ENCODE results near the gene IP6K3.

IP6K3 gene

DNA sequence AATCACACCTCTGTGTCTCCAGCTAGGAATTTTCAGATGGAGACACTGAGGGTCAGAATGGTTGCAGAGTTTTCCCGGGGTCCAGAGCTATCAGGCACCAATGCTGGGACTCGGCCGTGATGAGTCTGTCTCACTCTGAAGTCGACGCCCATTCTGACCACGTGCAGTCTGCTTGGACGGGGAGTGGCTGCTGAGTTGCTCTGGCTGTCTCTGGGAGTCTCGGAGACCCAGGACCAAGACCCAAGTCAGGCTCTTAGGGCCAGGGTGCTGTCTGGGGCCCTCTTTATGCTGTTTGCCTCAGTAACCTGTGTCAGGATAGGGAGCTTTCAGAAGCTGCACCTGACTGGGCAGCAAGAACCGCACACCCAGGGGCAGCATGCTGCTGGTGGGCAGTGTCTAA is 4.6 kb downstream of the IP6K3 start:
- Mint-ChIP-seq H3K9me3 (no peaks in the 10 kb centered on the region), H3K27ac (no peak overlapping the region), H3K36me3 (no peaks in the 10 kb centered on the region), H3K27me3 (no peaks in the 10 kb centered on the region), H3K4me3 (no peak overlapping the region), H3K4me1 (peaks cover 4% of the 10 kb centered on the region)

- Mint-ChIP-seq H3K9me3 (no peaks in the 10 kb centered on the region), H3K4me1 (peaks cover 4% of the 10 kb centered on the region), H3K27ac (no peak overlapping the region), H3K27me3 (no peaks in the 10 kb centered on the region), H3K36me3 (no peaks in the 10 kb centered on the region), H3K4me3 (no peak overlapping the region)
Measured at GRCh38 chr6:33740794-33741193, 5.9 kb downstream of the IP6K3 start.

- no peak overlapping the region for H3K27ac Mint-ChIP-seq
- H3K4me1 Mint-ChIP-seq, result peaks cover 4% of the 10 kb centered on the region
- no peaks in the 10 kb centered on the region for H3K9me3 Mint-ChIP-seq
- H3K36me3 Mint-ChIP-seq, result no peaks in the 10 kb centered on the region
- no peak overlapping the region for H3K4me3 Mint-ChIP-seq
- H3K27me3 Mint-ChIP-seq, result no peaks in the 10 kb centered on the region
Measured at GRCh38 chr6:33740204-33740608, 6.5 kb downstream of the IP6K3 start.

DNA sequence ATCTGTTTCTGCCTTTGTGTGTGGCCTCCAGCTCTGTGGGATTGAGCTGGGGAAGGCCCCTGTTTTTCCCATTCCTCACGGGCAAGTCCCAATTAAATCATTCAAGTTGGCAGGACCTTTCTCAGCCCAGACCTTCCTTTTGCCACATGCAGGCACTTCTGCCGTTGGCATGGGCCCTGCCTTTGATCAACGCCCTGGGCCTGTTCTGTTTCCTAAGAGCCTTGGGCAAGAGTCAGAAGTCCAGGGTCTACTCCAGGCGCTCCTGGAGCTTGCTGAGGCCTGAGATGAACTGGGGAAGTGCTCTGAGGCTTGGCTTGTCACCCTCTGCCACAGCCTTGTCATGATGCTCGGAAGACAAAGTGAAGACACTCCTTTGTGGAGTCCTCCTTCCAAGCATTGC is 7.1 kb downstream of the IP6K3 start:
- Mint-ChIP-seq H3K27ac (no peak overlapping the region), H3K4me3 (no peak overlapping the region), H3K36me3 (no peaks in the 10 kb centered on the region), H3K9me3 (no peaks in the 10 kb centered on the region), H3K4me1 (peaks cover 4% of the 10 kb centered on the region), H3K27me3 (no peaks in the 10 kb centered on the region)

DNA sequence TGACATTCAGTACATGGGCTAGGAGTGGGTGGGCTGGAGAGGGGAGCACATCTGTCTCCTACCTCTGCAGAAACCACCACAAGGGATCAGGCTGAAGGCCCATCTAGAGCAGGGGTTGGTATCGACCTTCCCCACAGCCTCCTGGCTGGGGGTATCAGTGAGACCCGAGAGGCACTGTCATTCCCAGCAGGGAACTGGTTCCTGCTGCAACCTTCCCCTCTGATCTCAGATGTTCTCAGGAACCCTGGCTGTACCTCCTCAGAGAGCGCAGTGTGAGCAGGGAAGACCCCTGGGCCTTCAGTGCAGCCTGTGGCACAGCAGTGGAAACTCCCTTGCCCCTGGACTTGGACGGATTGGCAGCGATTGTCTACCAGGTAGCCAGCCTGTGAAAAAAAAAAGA is 7.8 kb downstream of the IP6K3 start:
- no peak overlapping the region for H3K4me3 Mint-ChIP-seq
- H3K27ac Mint-ChIP-seq, result no peak overlapping the region
- H3K36me3 Mint-ChIP-seq, result no peaks in the 10 kb centered on the region
- no peaks in the 10 kb centered on the region for H3K4me1 Mint-ChIP-seq
- H3K27me3 Mint-ChIP-seq, result no peaks in the 10 kb centered on the region
- no peaks in the 10 kb centered on the region for H3K9me3 Mint-ChIP-seq

DNA sequence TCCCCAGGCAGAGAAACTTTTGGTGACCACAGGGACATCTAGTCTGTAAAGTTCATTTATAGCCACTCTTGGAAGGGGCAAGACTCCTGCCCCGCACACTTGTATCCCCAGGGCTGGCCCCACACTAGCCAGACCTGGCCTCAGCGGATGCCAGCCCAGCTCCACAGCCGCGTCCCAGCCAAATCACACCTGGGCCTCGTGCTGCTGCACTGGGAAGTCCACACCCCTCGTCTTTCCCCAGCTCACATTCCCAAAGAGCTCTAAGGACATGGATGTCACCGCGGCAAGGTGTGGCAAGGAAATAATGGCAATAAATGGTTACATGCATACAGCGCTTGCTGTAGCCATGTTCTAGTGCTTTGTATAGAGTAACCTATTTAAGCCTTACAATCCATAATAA is 8.6 kb downstream of the IP6K3 start:
- Mint-ChIP-seq H3K27me3 (no peaks in the 10 kb centered on the region), H3K9me3 (no peaks in the 10 kb centered on the region), H3K4me3 (no peak overlapping the region), H3K4me1 (no peaks in the 10 kb centered on the region), H3K36me3 (no peaks in the 10 kb centered on the region), H3K27ac (no peak overlapping the region)

DNA sequence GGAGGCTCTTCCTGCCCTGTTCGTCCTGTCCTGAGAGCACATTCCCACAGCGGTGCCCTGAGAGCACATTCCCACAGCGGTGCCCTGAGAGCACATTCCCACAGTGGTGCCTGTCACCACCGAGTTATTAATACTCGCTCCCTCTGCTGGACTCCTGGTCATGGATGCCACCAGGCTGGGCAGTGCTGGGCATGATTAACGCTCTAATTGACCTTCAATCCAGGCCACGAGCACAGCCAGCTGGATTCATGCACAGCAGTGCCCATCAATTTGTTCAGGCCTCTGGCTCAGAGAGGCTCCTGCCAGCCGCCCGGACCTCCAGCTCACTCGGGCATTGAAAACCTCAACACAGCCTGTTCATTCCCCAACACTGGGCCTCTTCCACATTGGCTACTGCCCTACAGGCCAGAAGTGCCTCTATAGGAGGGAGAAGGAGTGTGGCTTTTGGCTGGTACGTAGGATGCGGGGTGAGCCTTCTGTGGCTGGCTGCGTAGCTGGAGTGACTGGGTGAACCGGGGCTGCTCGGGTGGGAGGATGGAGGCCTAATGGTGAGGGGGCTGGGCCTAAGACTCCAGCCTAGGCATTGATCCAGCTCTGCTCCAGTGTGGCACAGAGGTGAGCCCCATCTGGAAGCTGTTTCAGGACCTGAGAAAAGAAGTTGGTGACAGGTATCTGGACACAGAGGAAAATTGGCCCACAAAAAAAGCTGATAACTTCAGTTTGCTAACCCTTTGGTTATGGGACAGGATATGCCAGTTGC is 9.3 kb downstream of the IP6K3 start:
- Mint-ChIP-seq H3K4me3 (no peak overlapping the region), H3K27ac (no peak overlapping the region), H3K27me3 (no peaks in the 10 kb centered on the region), H3K36me3 (no peaks in the 10 kb centered on the region), H3K9me3 (no peaks in the 10 kb centered on the region), H3K4me1 (no peaks in the 10 kb centered on the region)

DNA sequence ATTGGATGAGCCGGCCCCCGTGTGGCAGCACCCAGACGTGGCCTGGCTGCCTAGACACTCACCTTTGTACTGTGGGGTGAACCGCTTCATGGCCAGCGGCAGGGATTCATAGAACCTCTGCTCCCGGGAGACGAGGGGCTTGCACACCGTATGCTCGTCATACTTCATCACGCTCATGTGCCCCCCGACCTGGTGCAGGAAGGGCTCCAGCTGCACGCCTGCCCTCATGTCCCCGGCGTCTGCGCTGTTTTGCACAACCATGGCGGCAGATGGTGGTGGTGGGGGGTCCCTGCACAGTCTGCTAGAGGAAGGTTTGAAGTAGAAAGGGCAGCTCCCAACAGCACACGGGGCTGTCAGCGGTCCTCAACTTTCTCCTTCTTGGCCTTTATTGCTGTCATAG is 11.5 kb downstream of the IP6K3 start:
- Mint-ChIP-seq H3K27ac (no peak overlapping the region), H3K4me3 (no peak overlapping the region), H3K36me3 (no peaks in the 10 kb centered on the region), H3K27me3 (no peaks in the 10 kb centered on the region), H3K4me1 (no peaks in the 10 kb centered on the region), H3K9me3 (no peaks in the 10 kb centered on the region)

- H3K27ac Mint-ChIP-seq, result no peak overlapping the region
- no peak overlapping the region for H3K4me3 Mint-ChIP-seq
- no peaks in the 10 kb centered on the region for H3K36me3 Mint-ChIP-seq
- H3K4me1 Mint-ChIP-seq, result no peaks in the 10 kb centered on the region
- no peaks in the 10 kb centered on the region for H3K9me3 Mint-ChIP-seq
- H3K27me3 Mint-ChIP-seq, result no peaks in the 10 kb centered on the region
Measured at GRCh38 chr6:33733709-33734007, 13.0 kb downstream of the IP6K3 start.

DNA sequence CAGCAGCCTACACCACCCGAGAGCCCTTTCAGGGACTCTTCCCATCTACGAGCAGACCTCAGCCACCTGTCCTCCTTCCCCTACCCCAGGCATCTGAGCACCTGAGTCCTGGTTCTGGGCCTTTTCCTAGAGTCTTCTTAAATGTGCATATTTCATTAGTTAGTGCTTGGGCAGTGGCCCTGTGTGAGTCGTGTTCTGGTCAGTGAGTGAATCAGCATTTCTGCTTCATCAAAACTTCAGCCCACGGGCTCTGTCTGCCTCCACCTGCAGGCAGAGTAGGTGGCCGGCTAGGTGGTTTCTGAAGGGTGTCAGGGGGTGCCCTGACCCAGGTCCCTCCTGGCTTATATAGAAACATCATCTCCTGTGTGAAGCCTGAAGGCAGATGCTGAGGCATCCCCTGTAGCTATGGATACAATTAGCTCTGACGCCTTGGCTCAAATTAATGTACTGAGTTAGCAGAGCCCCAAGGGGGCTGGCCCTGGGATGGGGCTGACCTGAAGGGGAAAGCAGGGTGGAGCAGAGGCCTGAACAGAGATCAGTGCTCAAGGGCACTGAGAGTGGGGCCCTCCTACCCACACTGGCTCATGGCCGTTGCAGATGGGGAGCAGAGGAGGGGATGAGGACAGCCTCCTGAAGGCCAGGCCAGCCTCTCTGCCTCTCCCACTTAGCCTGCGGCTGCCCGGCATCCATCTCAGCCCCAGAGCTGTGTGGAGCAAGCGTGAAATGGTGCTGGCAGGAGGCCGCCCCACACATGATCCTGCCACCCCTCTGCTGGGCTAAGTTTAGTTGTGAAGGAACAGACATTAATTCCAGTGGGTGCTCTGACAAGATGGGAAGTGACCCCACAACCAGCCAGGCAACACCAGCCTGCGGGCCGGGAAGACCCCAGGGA is 13.6 kb downstream of the IP6K3 start:
- H3K9me3 Mint-ChIP-seq, result no peaks in the 10 kb centered on the region
- no peaks in the 10 kb centered on the region for H3K36me3 Mint-ChIP-seq
- no peak overlapping the region for H3K4me3 Mint-ChIP-seq
- no peaks in the 10 kb centered on the region for H3K27me3 Mint-ChIP-seq
- no peaks in the 10 kb centered on the region for H3K4me1 Mint-ChIP-seq
- H3K27ac Mint-ChIP-seq, result no peak overlapping the region

DNA sequence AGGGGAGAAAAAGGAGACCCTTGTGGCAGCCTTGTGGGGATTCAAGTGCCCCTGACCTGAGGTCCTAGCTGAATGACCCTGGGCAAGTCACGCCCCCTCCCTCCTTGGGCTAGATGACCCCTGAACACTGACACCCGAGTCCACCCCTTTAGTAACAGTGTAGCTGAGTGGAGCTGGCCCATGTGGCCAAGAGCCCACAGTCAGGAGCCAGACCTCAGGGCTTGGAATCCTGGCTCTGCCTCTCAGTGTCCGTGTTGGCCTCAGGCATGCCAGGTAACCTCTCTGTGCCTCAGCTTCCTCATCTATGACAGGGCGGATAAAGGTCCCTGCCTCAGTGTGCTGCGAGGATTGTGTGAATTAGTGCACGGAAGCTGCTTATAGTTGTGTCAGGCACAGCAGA is 14.3 kb downstream of the IP6K3 start:
- no peaks in the 10 kb centered on the region for H3K4me1 Mint-ChIP-seq
- H3K36me3 Mint-ChIP-seq, result no peaks in the 10 kb centered on the region
- no peak overlapping the region for H3K27ac Mint-ChIP-seq
- no peaks in the 10 kb centered on the region for H3K9me3 Mint-ChIP-seq
- no peak overlapping the region for H3K4me3 Mint-ChIP-seq
- no peaks in the 10 kb centered on the region for H3K27me3 Mint-ChIP-seq

- Mint-ChIP-seq H3K27ac (no peak overlapping the region), H3K27me3 (no peaks in the 10 kb centered on the region), H3K9me3 (no peaks in the 10 kb centered on the region), H3K36me3 (no peaks in the 10 kb centered on the region), H3K4me1 (no peaks in the 10 kb centered on the region), H3K4me3 (no peak overlapping the region)
Measured at GRCh38 chr6:33731751-33732282, 14.9 kb downstream of the IP6K3 start.

DNA sequence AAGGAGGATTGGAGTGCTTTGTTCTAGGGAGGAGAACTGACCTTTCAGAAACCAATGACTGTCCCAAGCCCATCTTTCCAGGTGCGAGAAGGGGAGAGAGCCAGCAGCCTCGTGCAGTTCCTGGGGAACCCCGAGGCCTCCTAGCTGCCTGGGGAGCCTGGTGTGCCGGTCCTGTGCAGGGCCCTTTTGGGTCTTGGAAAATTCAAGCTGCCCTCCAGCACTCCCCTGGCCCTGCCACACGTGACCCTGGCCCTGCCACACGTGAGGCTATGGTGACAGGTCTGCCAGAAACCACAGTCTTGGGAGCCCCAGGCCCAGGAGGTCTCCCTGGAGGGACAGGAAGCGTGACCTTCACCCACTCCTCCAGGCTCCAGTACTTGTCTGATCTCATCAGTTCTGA is 15.7 kb downstream of the IP6K3 start:
- no peaks in the 10 kb centered on the region for H3K27me3 Mint-ChIP-seq
- H3K27ac Mint-ChIP-seq, result no peak overlapping the region
- H3K36me3 Mint-ChIP-seq, result no peaks in the 10 kb centered on the region
- H3K4me3 Mint-ChIP-seq, result no peak overlapping the region
- H3K4me1 Mint-ChIP-seq, result no peaks in the 10 kb centered on the region
- H3K9me3 Mint-ChIP-seq, result no peaks in the 10 kb centered on the region

DNA sequence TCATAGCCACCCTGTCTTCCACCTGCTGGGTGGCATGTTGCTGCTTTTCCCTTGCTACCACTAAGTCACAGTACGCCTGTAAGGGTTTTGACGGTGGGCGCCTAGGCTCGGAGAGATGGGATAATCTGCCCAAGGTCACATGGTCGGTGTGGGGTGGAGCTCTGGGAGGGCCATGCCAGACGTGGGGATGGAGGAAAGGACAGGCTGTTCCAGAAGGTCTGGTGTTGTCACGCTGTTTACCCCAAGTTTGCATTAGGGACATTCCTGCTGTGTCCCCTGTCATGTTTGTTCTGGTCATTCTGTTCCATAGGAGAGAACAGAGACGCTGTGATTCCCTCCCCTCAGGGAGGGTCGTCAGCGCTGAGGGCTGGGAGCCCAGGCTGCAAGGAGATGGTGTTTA is 16.1 kb downstream of the IP6K3 start:
- H3K4me1 Mint-ChIP-seq, result peaks cover 2% of the 10 kb centered on the region
- no peaks in the 10 kb centered on the region for H3K9me3 Mint-ChIP-seq
- no peak overlapping the region for H3K4me3 Mint-ChIP-seq
- no peaks in the 10 kb centered on the region for H3K27me3 Mint-ChIP-seq
- H3K36me3 Mint-ChIP-seq, result no peaks in the 10 kb centered on the region
- H3K27ac Mint-ChIP-seq, result no peak overlapping the region

- H3K36me3 Mint-ChIP-seq, result no peaks in the 10 kb centered on the region
- H3K4me1 Mint-ChIP-seq, result peaks cover 15% of the 10 kb centered on the region
- H3K27ac Mint-ChIP-seq, result no peak overlapping the region
- H3K27me3 Mint-ChIP-seq, result no peaks in the 10 kb centered on the region
- no peak overlapping the region for H3K4me3 Mint-ChIP-seq
- no peaks in the 10 kb centered on the region for H3K9me3 Mint-ChIP-seq
Measured at GRCh38 chr6:33729059-33729458, 17.6 kb downstream of the IP6K3 start.

DNA sequence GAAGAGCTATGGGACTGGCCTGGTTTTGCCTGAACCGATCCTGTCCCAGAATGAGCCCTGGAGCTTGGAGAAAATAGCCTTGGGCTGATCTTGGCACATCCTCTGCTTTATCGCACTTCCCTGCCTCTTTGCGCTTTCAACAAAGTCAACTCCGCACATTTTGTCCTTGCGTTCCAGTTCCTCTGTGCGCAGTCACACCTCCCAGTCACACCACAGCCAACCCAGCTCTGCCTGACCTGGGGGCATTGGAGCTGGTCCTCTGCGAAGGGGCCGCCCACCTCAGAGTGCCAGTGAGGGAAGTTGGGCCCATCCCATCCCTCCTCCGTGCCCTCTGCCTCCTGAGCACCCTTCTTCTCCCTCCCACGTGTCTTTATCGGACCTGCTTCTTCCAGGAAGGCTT is 18.3 kb downstream of the IP6K3 start:
- no peaks in the 10 kb centered on the region for H3K36me3 Mint-ChIP-seq

More for the DNA sequence above, 18.3 kb downstream of the IP6K3 start:
- H3K4me3 Mint-ChIP-seq, result no peak overlapping the region
- H3K9me3 Mint-ChIP-seq, result no peaks in the 10 kb centered on the region
- no peak overlapping the region for H3K27ac Mint-ChIP-seq
- H3K27me3 Mint-ChIP-seq, result no peaks in the 10 kb centered on the region
- peaks cover 21% of the 10 kb centered on the region for H3K4me1 Mint-ChIP-seq

Data from activated naive CD4-positive, alpha-beta T cell treated with anti-CD3 and anti-CD28 coated beads, Interleukin-2, amount 50 U/mL, for 24 hours (primary cell).